HepG2 (cell line): ENCODE results near the gene VEGFB. TPM values are rescaled to one million over a fixed set of nuclear protein-coding genes. Genes with fewer than 3 reads are reported as not detected.

Source experiments
- EZH2 ChIP-seq: conservative IDR thresholded peaks from 2 replicates; pipeline ENCODE4 v1.6.1; 2012; ENCODE audit warnings: mild to moderate bottlenecking, low read depth, low read length, moderate library complexity
- GATAD1 ChIP-seq: IDR thresholded peaks from 2 replicates; pipeline ENCODE4 v1.6.1; 2016; ENCODE audit warnings: missing genetic modification reagents, missing compliant biosample characterization
- HDAC1 ChIP-seq: sonication (generic); formaldehyde crosslinking; IDR thresholded peaks from 2 replicates; pipeline ENCODE4 v1.5.1; 2020; ENCODE audit warnings: mild to moderate bottlenecking, missing genetic modification reagents
- HNRNPLL ChIP-seq: fragments of 200-400 bp; formaldehyde crosslinking; IDR thresholded peaks from 2 replicates; pipeline ENCODE4 v1.6.1; 2017; ENCODE audit warnings: mild to moderate bottlenecking, low read depth, low read length; ENCODE audit not compliant: poor library complexity, severe bottlenecking
- HOXA5 ChIP-seq: sonication (generic); formaldehyde crosslinking; IDR thresholded peaks from 2 replicates; pipeline ENCODE4 v1.4.0; 2020; ENCODE audit warnings: missing genetic modification reagents
- KDM5B ChIP-seq: sonication (generic); formaldehyde crosslinking; IDR thresholded peaks from 2 replicates; pipeline ENCODE4 v1.4.0; 2020; ENCODE audit warnings: missing genetic modification reagents, mild to moderate bottlenecking, borderline replicate concordance
- MTERF4 ChIP-seq: sonication (generic); formaldehyde crosslinking; IDR thresholded peaks from 2 replicates; pipeline ENCODE4 v1.8.0; 2023; ENCODE audit warnings: mild to moderate bottlenecking, missing genetic modification reagents
- MYC ChIP-seq: sonication (generic); formaldehyde crosslinking; IDR thresholded peaks from 2 replicates; pipeline ENCODE4 v1.9.0; 2021; ENCODE audit warnings: missing genetic modification reagents, borderline replicate concordance
- NR0B2 ChIP-seq: sonication (generic); formaldehyde crosslinking; IDR thresholded peaks from 2 replicates; pipeline ENCODE4 v1.4.0; 2020; ENCODE audit warnings: mild to moderate bottlenecking, missing genetic modification reagents
- REL ChIP-seq: sonication (generic); formaldehyde crosslinking; conservative IDR thresholded peaks from 2 replicates; pipeline ENCODE4 v1.8.0; 2022; ENCODE audit warnings: mild to moderate bottlenecking, missing genetic modification reagents, moderate library complexity
- SAP130 ChIP-seq: IDR thresholded peaks from 2 replicates; pipeline ENCODE4 v1.6.1; 2016; ENCODE audit warnings: low read depth
- SCMH1 ChIP-seq: sonication (generic); formaldehyde crosslinking; IDR thresholded peaks from 2 replicates; pipeline ENCODE4 v1.9.0; 2021; ENCODE audit warnings: missing genetic modification reagents, mild to moderate bottlenecking, borderline replicate concordance
- SIN3A ChIP-seq: IDR thresholded peaks from 2 replicates; pipeline ENCODE4 v1.6.1; 2011; ENCODE audit warnings: low read depth, mild to moderate bottlenecking, control low read depth, low read length, borderline replicate concordance
- TAF1 ChIP-seq: sonication (generic); formaldehyde crosslinking; IDR thresholded peaks from 2 replicates; pipeline ENCODE4 v1.4.0; 2020; ENCODE audit warnings: missing genetic modification reagents
- TMF1 ChIP-seq: sonication (generic); formaldehyde crosslinking; IDR thresholded peaks from 2 replicates; pipeline ENCODE4 v1.8.1; 2022; ENCODE audit warnings: low read depth, missing genetic modification reagents
- TOE1 ChIP-seq: sonication (generic); formaldehyde crosslinking; IDR thresholded peaks from 2 replicates; pipeline ENCODE4 v1.4.0; 2020; ENCODE audit warnings: mild to moderate bottlenecking, missing genetic modification reagents
- U2AF1 ChIP-seq: fragments of 200-400 bp; formaldehyde crosslinking; optimal IDR thresholded peaks from 2 replicates; pipeline ENCODE3; 2017; ENCODE audit warnings: mild to moderate bottlenecking, low read depth, low read length
- ZBTB38 ChIP-seq: sonication (generic); formaldehyde crosslinking; IDR thresholded peaks from 2 replicates; pipeline ENCODE4 v1.5.1; 2020; ENCODE audit warnings: mild to moderate bottlenecking, missing genetic modification reagents
- ZNF136 ChIP-seq: sonication (generic); formaldehyde crosslinking; IDR thresholded peaks from 2 replicates; pipeline ENCODE4 v1.8.1; 2022; ENCODE audit warnings: low read depth, mild to moderate bottlenecking, moderate library complexity, missing genetic modification reagents
- ZNF232 ChIP-seq: sonication (generic); formaldehyde crosslinking; IDR thresholded peaks from 2 replicates; pipeline ENCODE4 v1.4.0; 2020; ENCODE audit warnings: missing genetic modification reagents, borderline replicate concordance
- ZNF740 ChIP-seq: sonication (generic); formaldehyde crosslinking; IDR thresholded peaks from 2 replicates; pipeline ENCODE4 v1.4.0; 2020; ENCODE audit warnings: missing genetic modification reagents
- ZNF768 ChIP-seq: sonication (generic); formaldehyde crosslinking; IDR thresholded peaks from 2 replicates; pipeline ENCODE4 v1.4.0; 2020; ENCODE audit warnings: missing genetic modification reagents
- ZNF790 ChIP-seq: sonication (generic); formaldehyde crosslinking; IDR thresholded peaks from 2 replicates; pipeline ENCODE4 v1.8.0; 2022; ENCODE audit warnings: missing genetic modification reagents, mild to moderate bottlenecking, borderline replicate concordance
- polyA plus RNA-seq, 8 experiments: library from polyadenylated mRNA; depleted of rRNA in 3 of 8; stranded (reverse) in 7 of 8; unstranded in 1 of 8; fragments of >200 nt; fragmentation: Illumina TruSeq in 4 of 8; extraction: Trizol in 4 of 8; gene quantifications; 2 replicates each; pipeline versions ENCODE4 v1.2.1 to v1.2.3, GENCODE V29; 2011 to 2016; ENCODE audit warnings: low read depth in 4 of 8, missing spikeins in 1 of 8, mixed read lengths in 1 of 8; ENCODE audit not compliant: insufficient read depth in 1 of 8
- total RNA-seq, 5 experiments: library from RNA; depleted of rRNA; stranded (reverse); fragments of >200 nt; fragmentation: Illumina TruSeq; extraction: Trizol; gene quantifications; 2 replicates each; pipeline ENCODE4 v1.2.3, GENCODE V29; 2016; ENCODE audit warnings: low read depth in 1 of 5
- TF ChIP-seq, protein P1 (sequence below): sonication (generic); formaldehyde crosslinking; IDR thresholded peaks from 2 replicates; pipeline ENCODE4 v1.8.0; 2022; ENCODE audit warnings: missing genetic modification reagents, mild to moderate bottlenecking, borderline replicate concordance

Gene VEGFB
- total and polyA plus RNA-seq, 2 of the 13 experiments (the other 11 are each of a cell fraction or from before 2014, with no cell fraction given): 9.0 to 11.3 TPM

- TF ChIP-seq SIN3A (peak; percentile 58; the same call in 1 of the 2 replicates), MYC (no peak; the same call in 1 of the 2 replicates), HDAC1 (CRISPR knock-in tag) (peak; percentile 13; the same call in 1 of the 2 replicates), MTERF4 (CRISPR knock-in tag) (peak; percentile 41; the same call in 1 of the 2 replicates), EZH2 (no peak), ZNF768 (CRISPR knock-in tag) (peak; percentile 50; the same call in 1 of the 2 replicates), REL (CRISPR knock-in tag) (no peak), SAP130 (CRISPR knock-in tag) (peak; percentile 50), ZBTB38 (0 out of 2 replicates have a peak, but pooled peaks have one; percentile 31), TOE1 (no peak), ZNF136 (CRISPR knock-in tag) (no peak), ZNF740 (CRISPR knock-in tag) (no peak), KDM5B (CRISPR knock-in tag) (0 out of 2 replicates have a peak, but pooled peaks have one; percentile 4), U2AF1 (no peak), ZNF232 (no peak), GATAD1 (CRISPR knock-in tag) (no peak; the same call in 1 of the 2 replicates), TAF1 (CRISPR knock-in tag) (peak; percentile 66), ZNF790 (CRISPR knock-in tag) (peak; percentile 47), HNRNPLL (peak; percentile 52), TMF1 (CRISPR knock-in tag) (0 out of 2 replicates have a peak, but pooled peaks have one; percentile 8), NR0B2 (CRISPR knock-in tag) (peak; percentile 36), HOXA5 (no peak), SCMH1 (no peak)
- TF ChIP-seq, protein P1, sequence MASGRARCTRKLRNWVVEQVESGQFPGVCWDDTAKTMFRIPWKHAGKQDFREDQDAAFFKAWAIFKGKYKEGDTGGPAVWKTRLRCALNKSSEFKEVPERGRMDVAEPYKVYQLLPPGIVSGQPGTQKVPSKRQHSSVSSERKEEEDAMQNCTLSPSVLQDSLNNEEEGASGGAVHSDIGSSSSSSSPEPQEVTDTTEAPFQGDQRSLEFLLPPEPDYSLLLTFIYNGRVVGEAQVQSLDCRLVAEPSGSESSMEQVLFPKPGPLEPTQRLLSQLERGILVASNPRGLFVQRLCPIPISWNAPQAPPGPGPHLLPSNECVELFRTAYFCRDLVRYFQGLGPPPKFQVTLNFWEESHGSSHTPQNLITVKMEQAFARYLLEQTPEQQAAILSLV: no peak
Observed at GRCh38 chr11:64241491-64242374, 7.3 kb downstream of the VEGFB start (continued).
